HepG2 (cell line): ENCODE measurements around the gene CNPY4. TPM values are rescaled to one million over a fixed set of nuclear protein-coding genes. Genes with fewer than 3 reads are reported as not detected.

Experiments used
- CBX5 ChIP-seq: sonication (generic); formaldehyde crosslinking; IDR thresholded peaks from 2 replicates; pipeline ENCODE4 v1.4.0; 2020; ENCODE audit warnings: missing genetic modification reagents, borderline replicate concordance
- E2F2 ChIP-seq: sonication (generic); formaldehyde crosslinking; IDR thresholded peaks from 2 replicates; pipeline ENCODE4 v1.4.0; 2020; ENCODE audit warnings: missing genetic modification reagents, borderline replicate concordance
- GABPB1 ChIP-seq: IDR thresholded peaks from 2 replicates; pipeline ENCODE4 v1.6.1; 2016; ENCODE audit warnings: mild to moderate bottlenecking, missing genetic modification reagents, moderate library complexity, missing compliant biosample characterization
- HIC2 ChIP-seq: sonication (generic); formaldehyde crosslinking; IDR thresholded peaks from 2 replicates; pipeline ENCODE4 v1.9.0; 2022; ENCODE audit warnings: low read depth, missing genetic modification reagents
- HNRNPLL ChIP-seq: fragments of 200-400 bp; formaldehyde crosslinking; IDR thresholded peaks from 2 replicates; pipeline ENCODE4 v1.6.1; 2017; ENCODE audit warnings: mild to moderate bottlenecking, low read depth, low read length; ENCODE audit not compliant: poor library complexity, severe bottlenecking
- LCORL ChIP-seq, 2 experiments: fragments of 450-650 bp in 1 of 2; sonication (generic) in 1 of 2; formaldehyde crosslinking in 1 of 2; IDR thresholded peaks; 2 replicates each; pipeline versions ENCODE4 v1.5.0 to v1.6.1; 2017 to 2020; ENCODE audit warnings: antibody characterized with exemption in 1 of 2, missing genetic modification reagents in 1 of 2
- MAX ChIP-seq: IDR thresholded peaks from 2 replicates; pipeline ENCODE4 v1.6.1; 2012; ENCODE audit warnings: inconsistent platforms
- NFE2 ChIP-seq: sonication (generic); formaldehyde crosslinking; IDR thresholded peaks from 2 replicates; pipeline ENCODE4 v1.4.0; 2020; ENCODE audit warnings: missing genetic modification reagents
- NR0B2 ChIP-seq: sonication (generic); formaldehyde crosslinking; IDR thresholded peaks from 2 replicates; pipeline ENCODE4 v1.4.0; 2020; ENCODE audit warnings: mild to moderate bottlenecking, missing genetic modification reagents
- RNF219 ChIP-seq: sonication (generic); formaldehyde crosslinking; IDR thresholded peaks from 2 replicates; pipeline ENCODE4 v1.5.0; 2020; ENCODE audit warnings: mild to moderate bottlenecking, missing genetic modification reagents
- TCF12 ChIP-seq, 2 experiments: fragments of 450-650 bp in 1 of 2; sonication (generic) in 1 of 2; formaldehyde crosslinking in 1 of 2; IDR thresholded peaks; 2 replicates each; pipeline versions ENCODE4 v1.6.1 to v1.8.0; 2017 to 2022; ENCODE audit warnings: antibody characterized with exemption in 1 of 2, mild to moderate bottlenecking in 1 of 2, missing genetic modification reagents in 1 of 2, moderate library complexity in 1 of 2
- TSC22D2 ChIP-seq: sonication (generic); formaldehyde crosslinking; IDR thresholded peaks from 2 replicates; pipeline ENCODE4 v1.5.1; 2020; ENCODE audit warnings: missing genetic modification reagents, mild to moderate bottlenecking, borderline replicate concordance
- ZBTB33 ChIP-seq: sonication (generic); formaldehyde crosslinking; IDR thresholded peaks from 2 replicates; pipeline ENCODE4 v1.4.0; 2020; ENCODE audit warnings: missing genetic modification reagents
- ZNF512 ChIP-seq: sonication (generic); formaldehyde crosslinking; IDR thresholded peaks from 2 replicates; pipeline ENCODE4 v1.4.0; 2020; ENCODE audit warnings: mild to moderate bottlenecking, missing genetic modification reagents
- ZNF766 ChIP-seq: sonication (generic); formaldehyde crosslinking; IDR thresholded peaks from 2 replicates; pipeline ENCODE4 v1.5.0; 2020; ENCODE audit warnings: missing genetic modification reagents, borderline replicate concordance
- ZNF776 ChIP-seq: sonication (generic); formaldehyde crosslinking; IDR thresholded peaks from 2 replicates; pipeline ENCODE4 v1.4.0; 2020; ENCODE audit warnings: mild to moderate bottlenecking, missing genetic modification reagents
- polyA plus RNA-seq, 8 experiments: library from polyadenylated mRNA; depleted of rRNA in 3 of 8; stranded (reverse) in 7 of 8; unstranded in 1 of 8; fragments of >200 nt; fragmentation: Illumina TruSeq in 4 of 8; extraction: Trizol in 4 of 8; gene quantifications; 2 replicates each; pipeline versions ENCODE4 v1.2.1 to v1.2.3, GENCODE V29; 2011 to 2016; ENCODE audit warnings: low read depth in 4 of 8, missing spikeins in 1 of 8, mixed read lengths in 1 of 8; ENCODE audit not compliant: insufficient read depth in 1 of 8
- total RNA-seq, 5 experiments: library from RNA; depleted of rRNA; stranded (reverse); fragments of >200 nt; fragmentation: Illumina TruSeq; extraction: Trizol; gene quantifications; 2 replicates each; pipeline ENCODE4 v1.2.3, GENCODE V29; 2016; ENCODE audit warnings: low read depth in 1 of 5

Gene CNPY4
- total and polyA plus RNA-seq, 2 of the 13 experiments (the other 11 are each of a cell fraction or from before 2014, with no cell fraction given): 6.2 to 12.7 TPM

GRCh38 chr7:100130608-100131453 is 11.4 kb downstream of the CNPY4 start (continued):
- TF ChIP-seq MAX (peak; percentile 38; the same call in 1 of the 2 replicates), NR0B2 (CRISPR knock-in tag) (no peak), E2F2 (CRISPR knock-in tag) (no peak), LCORL (IDR thresholded peaks at IDR 0.05) (no peak), LCORL (CRISPR knock-in tag; IDR thresholded peaks at IDR 0.05) (0 out of 2 replicates have a peak, but pooled peaks have one; percentile 44), HIC2 (CRISPR knock-in tag) (no peak), TSC22D2 (CRISPR knock-in tag) (0 out of 2 replicates have a peak, but pooled peaks have one; percentile 34), ZNF776 (CRISPR knock-in tag) (0 out of 2 replicates have a peak, but pooled peaks have one; percentile 28), RNF219 (CRISPR knock-in tag) (no peak), GABPB1 (peak; percentile 46; the same call in 1 of the 2 replicates), TCF12 (IDR thresholded peaks at IDR 0.05) (no peak), TCF12 (CRISPR knock-in tag; IDR thresholded peaks at IDR 0.05) (no peak), ZNF512 (peak; percentile 98), ZBTB33 (CRISPR knock-in tag) (0 out of 2 replicates have a peak, but pooled peaks have one; percentile 14), HNRNPLL (no peak), NFE2 (CRISPR knock-in tag) (no peak), CBX5 (0 out of 2 replicates have a peak, but pooled peaks have one; percentile 38), ZNF766 (no peak)
